Nephron (organoid): ENCODE measurements around the gene SH3RF2.
"Not testable (repeated sequence)": the region's sequence is repeated elsewhere in the genome, so short reads cannot be mapped to it uniquely, and the experiment has no call there.

Experiments
- H3K27ac Mint-ChIP-seq, 3 experiments: 2 replicates each; pipeline ENCODE4 v1.8.0; 2020; ENCODE audit warnings: mixed read lengths in 3 of 3, mild to moderate bottlenecking in 2 of 3, moderate library complexity in 1 of 3
- H3K27me3 Mint-ChIP-seq: 2 replicates; pipeline ENCODE4 v1.8.0; 2021; ENCODE audit warnings: low read depth, mild to moderate bottlenecking, moderate library complexity, mixed read lengths
- H3K36me3 Mint-ChIP-seq: 2 replicates; pipeline ENCODE4 v1.8.0; 2020; ENCODE audit warnings: low read depth, mixed read lengths
- H3K4me1 Mint-ChIP-seq: 2 replicates; pipeline ENCODE4 v1.8.0; 2020; ENCODE audit warnings: mixed read lengths
- H3K4me3 Mint-ChIP-seq, 3 experiments: 2 replicates each; pipeline ENCODE4 v1.8.0; 2020; ENCODE audit warnings: mild to moderate bottlenecking in 3 of 3, mixed read lengths in 3 of 3, moderate library complexity in 2 of 3
- H3K9me3 Mint-ChIP-seq: 2 replicates; pipeline ENCODE4 v1.8.0; 2020; ENCODE audit warnings: mixed read lengths
- TF ChIP-seq, protein P1 (sequence below), 3 experiments: fragments of 200-600 bp; sonication (generic); IDR thresholded peaks; one replicate each; pipeline ENCODE4 v1.5.0; 2021; ENCODE audit warnings: antibody characterized with exemption in 3 of 3; ENCODE audit not compliant: unreplicated experiment in 3 of 3

SH3RF2 gene

DNA sequence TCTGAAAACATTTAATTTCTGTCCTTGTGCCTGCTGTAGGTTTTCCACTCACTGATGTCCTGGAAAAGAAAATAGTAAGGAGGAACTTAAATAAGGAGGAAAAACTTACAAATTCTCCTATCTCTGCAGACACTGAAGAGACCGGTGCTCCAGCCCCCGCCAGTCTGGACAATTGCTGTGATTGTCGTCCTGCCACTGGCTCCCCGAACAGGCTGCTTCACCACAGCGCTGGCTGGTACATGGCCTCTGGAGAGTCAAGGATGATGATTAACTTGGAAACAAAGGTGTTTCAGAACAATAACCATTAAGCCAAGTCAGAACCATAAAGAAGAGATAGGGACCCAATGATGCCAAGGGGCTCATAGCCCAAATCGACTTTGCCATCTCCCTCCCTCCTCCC, 161.7 kb downstream of the SH3RF2 start:
- H3K27me3 Mint-ChIP-seq, result no peaks in the 10 kb centered on the region
- no peak overlapping the region for H3K4me3 Mint-ChIP-seq
- H3K36me3 Mint-ChIP-seq, result no peaks in the 10 kb centered on the region
- peaks cover 24% of the 10 kb centered on the region for H3K4me1 Mint-ChIP-seq
- TF ChIP-seq, protein P1, sequence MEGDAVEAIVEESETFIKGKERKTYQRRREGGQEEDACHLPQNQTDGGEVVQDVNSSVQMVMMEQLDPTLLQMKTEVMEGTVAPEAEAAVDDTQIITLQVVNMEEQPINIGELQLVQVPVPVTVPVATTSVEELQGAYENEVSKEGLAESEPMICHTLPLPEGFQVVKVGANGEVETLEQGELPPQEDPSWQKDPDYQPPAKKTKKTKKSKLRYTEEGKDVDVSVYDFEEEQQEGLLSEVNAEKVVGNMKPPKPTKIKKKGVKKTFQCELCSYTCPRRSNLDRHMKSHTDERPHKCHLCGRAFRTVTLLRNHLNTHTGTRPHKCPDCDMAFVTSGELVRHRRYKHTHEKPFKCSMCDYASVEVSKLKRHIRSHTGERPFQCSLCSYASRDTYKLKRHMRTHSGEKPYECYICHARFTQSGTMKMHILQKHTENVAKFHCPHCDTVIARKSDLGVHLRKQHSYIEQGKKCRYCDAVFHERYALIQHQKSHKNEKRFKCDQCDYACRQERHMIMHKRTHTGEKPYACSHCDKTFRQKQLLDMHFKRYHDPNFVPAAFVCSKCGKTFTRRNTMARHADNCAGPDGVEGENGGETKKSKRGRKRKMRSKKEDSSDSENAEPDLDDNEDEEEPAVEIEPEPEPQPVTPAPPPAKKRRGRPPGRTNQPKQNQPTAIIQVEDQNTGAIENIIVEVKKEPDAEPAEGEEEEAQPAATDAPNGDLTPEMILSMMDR (IDR thresholded peaks at IDR 0.05; ENCODE audit: unreplicated experiment in 3 of 3), result no peak
- no peaks in the 10 kb centered on the region for H3K9me3 Mint-ChIP-seq
- H3K27ac Mint-ChIP-seq, result peak overlapping the region; percentile 82 to 91 (median 88)

GRCh38 chr5:146101646-146102045, 165.3 kb downstream of the SH3RF2 start:
- TF ChIP-seq, protein P1 (IDR thresholded peaks at IDR 0.05; ENCODE audit: unreplicated experiment in 3 of 3), result no peak

GRCh38 chr5:146103594-146103993, 167.2 kb downstream of the SH3RF2 start:
- H3K4me1 Mint-ChIP-seq, result no peaks in the 10 kb centered on the region
- no peak overlapping the region for H3K4me3 Mint-ChIP-seq
- H3K36me3 Mint-ChIP-seq, result peaks cover 13% of the 10 kb centered on the region
- H3K27me3 Mint-ChIP-seq, result no peaks in the 10 kb centered on the region
- TF ChIP-seq, protein P1 (IDR thresholded peaks at IDR 0.05; ENCODE audit: unreplicated experiment in 3 of 3), result no peak
- H3K9me3 Mint-ChIP-seq, result no peaks in the 10 kb centered on the region
- H3K27ac Mint-ChIP-seq, result no peak overlapping the region

More at GRCh38 chr5:146101646-146102045, 165.3 kb downstream of the SH3RF2 start:
- Mint-ChIP-seq H3K36me3 (peaks cover 8% of the 10 kb centered on the region), H3K4me1 (peaks cover 15% of the 10 kb centered on the region), H3K4me3 (no peak overlapping the region), H3K9me3 (no peaks in the 10 kb centered on the region), H3K27ac (no peak overlapping the region), H3K27me3 (no peaks in the 10 kb centered on the region)

DNA sequence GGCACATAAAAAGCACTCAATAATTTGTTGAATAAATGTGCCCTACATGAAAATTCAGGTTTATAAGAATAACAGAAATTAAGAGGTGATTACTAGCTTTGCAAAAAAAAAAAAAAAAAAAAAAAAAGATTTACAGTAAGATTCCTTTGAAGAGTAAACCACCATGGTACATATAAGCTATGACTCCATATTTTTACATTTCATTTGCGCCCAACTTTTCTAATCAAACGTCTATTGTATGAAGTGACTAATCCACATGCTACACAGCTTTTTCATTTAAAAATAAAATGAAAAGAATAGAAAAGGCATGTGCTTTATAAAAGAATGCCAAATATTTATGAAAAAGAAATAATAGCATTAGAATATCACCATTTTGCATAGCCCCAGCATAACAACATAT, 169.1 kb downstream of the SH3RF2 start, which contains the start of gene PLAC8L1:
TSS of gene PLAC8L1 (minus strand) at position 101 of the 400 bp plus-strand sequence. CDS start 1,266 bp downstream, outside the sequence.
- H3K9me3 Mint-ChIP-seq, result no peaks in the 10 kb centered on the region
- TF ChIP-seq, protein P1 (IDR thresholded peaks at IDR 0.05; ENCODE audit: unreplicated experiment in 3 of 3), result no peak
- H3K4me3 Mint-ChIP-seq, result no peak within 1 kb of the TSS
- H3K27me3 Mint-ChIP-seq, result no peaks in the 10 kb centered on the region
- H3K4me1 Mint-ChIP-seq, result peaks cover 6% of the 10 kb centered on the region
- H3K27ac Mint-ChIP-seq, result no peak within 1 kb of the TSS
- H3K36me3 Mint-ChIP-seq, result peaks cover 13% of the 10 kb centered on the region

GRCh38 chr5:146107901-146108300, 171.5 kb downstream of the SH3RF2 start:
- peaks cover 24% of the 10 kb centered on the region for H3K36me3 Mint-ChIP-seq
- H3K9me3 Mint-ChIP-seq, result no peaks in the 10 kb centered on the region
- no peak overlapping the region for H3K4me3 Mint-ChIP-seq
- TF ChIP-seq, protein P1 (IDR thresholded peaks at IDR 0.05; ENCODE audit: unreplicated experiment in 3 of 3), result no peak
- no peaks in the 10 kb centered on the region for H3K27me3 Mint-ChIP-seq
- H3K4me1 Mint-ChIP-seq, result peaks cover 6% of the 10 kb centered on the region
- no peak overlapping the region for H3K27ac Mint-ChIP-seq

- not testable (repeated sequence) for H3K4me1 Mint-ChIP-seq, H3K4me3 Mint-ChIP-seq, H3K27ac Mint-ChIP-seq, H3K9me3 Mint-ChIP-seq, H3K27me3 Mint-ChIP-seq
- peaks cover 30% of the 10 kb centered on the region for H3K36me3 Mint-ChIP-seq
Observed at GRCh38 chr5:146108870-146109269, 172.5 kb downstream of the SH3RF2 start.
